Choroid plexus epithelial cell (primary cell): ENCODE results near the gene OR10A4.

ENCODE experiments used
- DNase-seq: peaks from one replicate; pipeline ENCODE4 v3.0.0-alpha.2; 2010; ENCODE audit warnings: low read depth
- H3K4me3 ChIP-seq: 2 replicates; pipeline ENCODE4 v1.5.1; 2011; ENCODE audit warnings: low read depth, mild to moderate bottlenecking, control low read depth, low read length, moderate library complexity
- CTCF ChIP-seq: conservative IDR thresholded peaks from 2 replicates; pipeline ENCODE4 v1.5.1; 2011; ENCODE audit warnings: low read depth, mild to moderate bottlenecking, control low read depth, inconsistent platforms, low read length, moderate library complexity

OR10A4 gene

GRCh38 chr11:6920702-6921101 lies 44.3 kb downstream of the OR10A4 start, which contains the start of gene OR2D3:
OR2D3 (plus strand) TSS chr11:6921002; CDS start chr11:6921002, 0 bp downstream.
- no peak within 1 kb of the TSS for H3K4me3 ChIP-seq
- no peak for DNase-seq
- no peak for TF ChIP-seq CTCF

- TF ChIP-seq CTCF = no peak
- DNase-seq = no peak
- no peak overlapping the region for H3K4me3 ChIP-seq
These were observed 48.7 kb downstream of the OR10A4 start for GRCh38 chr11:6925007-6925577.

GRCh38 chr11:6925636-6926207 lies 49.3 kb downstream of the OR10A4 start:
- TF ChIP-seq CTCF = no peak
- H3K4me3 ChIP-seq = peak overlapping the region; percentile 73
- DNase-seq = peak; percentile 20

GRCh38 chr11:6926208-6927029 lies 50.0 kb downstream of the OR10A4 start, which contains the start of gene ZNF215:
ZNF215 (plus strand) TSS chr11:6926426; CDS start chr11:6932273, 5,847 bp downstream.
- no peak for TF ChIP-seq CTCF
- peak; percentile 84 for DNase-seq

GRCh38 chr11:6927030-6927617 lies 50.7 kb downstream of the OR10A4 start:
- H3K4me3 ChIP-seq = peak overlapping the region; percentile 73
- no peak for TF ChIP-seq CTCF
- no peak for DNase-seq

More at GRCh38 chr11:6926208-6927029, 50.0 kb downstream of the OR10A4 start, which contains the start of gene ZNF215:
- peak within 1 kb of the TSS; percentile 73 for H3K4me3 ChIP-seq
